ENCODE measurements around the gene IQUB.
"Not testable (repeated sequence)": the region's sequence is repeated elsewhere in the genome, so short reads cannot be mapped to it uniquely, and the experiment has no call there.

The IQUB gene

GRCh38 chr7:123538897-123539296, 4.5 kb upstream of the IQUB start:
- DNase-seq: no peak

GRCh38 chr7:123538189-123538714, 3.9 kb upstream of the IQUB start:
- DNase-seq: no peak

- no peak for DNase-seq
Observed at GRCh38 chr7:123537026-123537642, 2.7 kb upstream of the IQUB start.

GRCh38 chr7:123535517-123535916, 1.1 kb upstream of the IQUB start:
- no peak for DNase-seq

GRCh38 chr7:123533929-123534382, 439 bp downstream of the IQUB start:
- no peak for DNase-seq

- DNase-seq: no peak
Observed at GRCh38 chr7:123533553-123533917, 860 bp downstream of the IQUB start.

- DNase-seq: peak; percentile 49
Observed at GRCh38 chr7:123532788-123533552, 1.4 kb downstream of the IQUB start.

GRCh38 chr7:123532343-123532742, 2.1 kb downstream of the IQUB start:
- DNase-seq: not testable (repeated sequence)

GRCh38 chr7:123530035-123530591, 4.3 kb downstream of the IQUB start:
- not testable (repeated sequence) for DNase-seq

GRCh38 chr7:123528265-123528664, 6.1 kb downstream of the IQUB start:
- no peak for DNase-seq

- not testable (repeated sequence) for DNase-seq
Observed at GRCh38 chr7:123527712-123528225, 6.6 kb downstream of the IQUB start.

GRCh38 chr7:123526533-123526932, 7.9 kb downstream of the IQUB start:
- not testable (repeated sequence) for DNase-seq

- DNase-seq: no peak
Observed at GRCh38 chr7:123522066-123522465, 12.3 kb downstream of the IQUB start.

GRCh38 chr7:123505221-123505620, 29.2 kb downstream of the IQUB start:
- DNase-seq: no peak

GRCh38 chr7:123502201-123502600, 32.2 kb downstream of the IQUB start:
- no peak for DNase-seq

GRCh38 chr7:123500878-123501489, 33.4 kb downstream of the IQUB start:
- no peak for DNase-seq

GRCh38 chr7:123499211-123499970, 35.0 kb downstream of the IQUB start:
- no peak for DNase-seq

GRCh38 chr7:123498601-123499000, 35.8 kb downstream of the IQUB start:
- DNase-seq: no peak

GRCh38 chr7:123498031-123498430, 36.4 kb downstream of the IQUB start:
- no peak for DNase-seq

- DNase-seq: no peak
Observed at GRCh38 chr7:123494193-123494796, 40.1 kb downstream of the IQUB start.

GRCh38 chr7:123492485-123492884, 41.9 kb downstream of the IQUB start:
- DNase-seq: no peak

GRCh38 chr7:123485721-123486120, 48.7 kb downstream of the IQUB start:
- no peak for DNase-seq
